HG02759 (cell line): ENCODE data around the gene EVI5.
"Not testable (repeated sequence)": the region's sequence is repeated elsewhere in the genome, so short reads cannot be mapped to it uniquely, and the experiment has no call there.

Experiments
- ATAC-seq: cut with Tn5 transposase; IDR thresholded peaks from one replicate; pipeline ENCODE4 v1.9.1; 2021; ENCODE audit warnings: mild to moderate bottlenecking, moderate library complexity; ENCODE audit not compliant: unreplicated experiment

The EVI5 gene

DNA sequence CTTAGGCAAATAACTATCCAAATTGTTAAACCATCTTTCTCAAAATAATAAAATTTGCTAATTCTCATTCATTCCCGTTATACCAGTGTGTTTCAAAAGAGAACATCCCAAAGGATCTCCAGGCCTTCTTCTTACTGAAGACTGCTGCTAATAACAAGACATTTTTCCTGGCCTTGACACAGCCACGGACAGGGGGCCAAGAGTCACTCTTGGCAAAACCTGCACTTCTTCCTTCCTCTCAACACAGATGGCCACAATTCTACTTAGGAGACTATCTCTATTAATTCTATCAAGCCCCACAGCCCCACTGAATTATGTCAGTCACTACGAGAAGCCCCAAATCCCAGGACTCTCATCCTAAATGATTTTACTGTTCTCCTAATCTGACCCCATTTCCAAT is 86.0 kb downstream of the EVI5 start:
- no peak for ATAC-seq

GRCh38 chr1:92695104-92695503 is 89.8 kb downstream of the EVI5 start:
- ATAC-seq: no peak

DNA sequence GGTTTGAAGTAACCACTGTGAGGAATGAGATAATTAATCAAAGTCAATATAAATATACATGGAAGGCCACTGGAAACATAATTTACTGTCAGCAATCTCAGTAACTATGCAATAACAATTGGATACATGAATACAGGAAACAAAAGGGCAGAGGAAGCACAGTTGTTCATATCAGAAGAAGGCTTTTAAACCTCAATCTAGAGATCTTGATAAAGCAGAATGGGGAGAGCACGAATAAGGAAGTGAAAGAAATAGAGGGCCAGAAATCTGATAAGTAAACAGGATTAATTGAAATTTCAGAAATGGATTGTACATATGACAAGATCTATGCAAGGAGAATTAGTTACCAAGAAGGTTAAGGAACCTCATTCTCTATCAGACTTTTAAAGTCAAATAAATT is 93.0 kb downstream of the EVI5 start:
- no peak for ATAC-seq

DNA sequence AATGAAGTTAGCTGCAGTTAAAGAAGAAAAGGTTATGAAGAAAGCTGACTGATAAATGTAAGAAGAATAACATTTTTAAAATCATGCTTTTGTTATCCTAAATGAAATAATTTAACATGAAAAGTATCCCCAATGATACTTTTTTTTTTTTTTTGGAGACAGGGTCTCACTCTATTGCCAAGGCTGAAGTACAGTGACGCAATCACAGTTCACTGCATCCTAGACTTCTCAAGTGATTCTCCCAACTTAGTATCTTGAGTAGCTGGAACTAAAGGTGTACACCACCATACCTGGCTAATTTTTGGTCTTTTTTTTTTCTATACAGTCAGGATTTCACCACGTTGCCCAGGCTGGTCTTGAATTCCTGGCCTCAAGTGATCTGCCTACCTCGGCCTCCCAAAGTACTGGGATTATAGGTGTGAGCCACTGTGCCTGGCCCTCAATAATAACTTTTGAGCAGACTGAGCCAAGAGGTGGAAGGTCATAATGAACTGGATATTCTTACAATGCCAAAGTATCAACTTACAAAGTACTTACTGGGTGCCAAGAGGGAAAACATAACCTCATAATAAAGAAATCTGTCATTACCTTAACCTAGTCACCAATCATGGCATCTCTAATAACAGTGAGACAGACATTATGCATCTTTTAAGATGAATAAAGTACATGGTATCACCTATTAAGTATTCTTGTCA is 94.5 kb downstream of the EVI5 start:
- ATAC-seq: no peak

GRCh38 chr1:92679980-92680379 is 104.9 kb downstream of the EVI5 start:
- ATAC-seq: no peak

DNA sequence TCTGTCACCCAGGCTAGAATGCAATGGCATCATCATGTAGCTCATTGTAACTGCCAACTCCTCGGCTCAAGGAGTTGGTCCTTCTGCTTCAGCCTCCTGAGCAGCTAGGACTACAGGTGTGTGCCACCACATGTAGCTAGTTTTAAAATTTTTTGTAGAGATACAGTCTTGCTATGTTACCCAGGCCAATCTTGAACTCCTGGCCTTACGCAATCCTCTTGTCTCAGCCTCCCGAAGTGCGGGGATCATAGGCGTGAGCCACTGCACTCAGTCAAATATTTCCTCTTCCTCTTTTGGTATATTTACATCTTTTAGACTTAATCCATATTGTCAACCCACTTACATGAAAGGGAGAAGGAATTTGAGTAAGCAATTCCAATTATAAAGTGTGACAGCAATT is 121.1 kb downstream of the EVI5 start:
- ATAC-seq: no peak

GRCh38 chr1:92662048-92662447 is 122.9 kb downstream of the EVI5 start:
- no peak for ATAC-seq

DNA sequence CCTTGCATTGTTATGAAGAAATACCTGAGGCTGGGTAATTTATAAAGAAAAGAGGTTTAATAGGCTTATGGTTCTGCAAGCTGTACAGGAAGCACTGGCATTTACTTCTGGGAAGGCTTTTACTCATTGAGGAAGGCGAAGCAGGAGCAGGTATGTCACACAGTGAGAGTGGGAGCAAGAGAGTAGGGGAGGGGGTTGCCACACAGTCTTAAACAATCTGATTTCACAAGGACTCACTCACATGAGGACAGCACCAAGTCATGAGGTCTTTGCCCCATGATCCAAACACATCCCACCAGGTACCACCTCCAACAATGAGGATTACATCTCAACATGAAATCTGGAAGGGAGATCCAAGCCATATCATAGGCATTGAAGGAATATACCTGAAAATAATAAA is 127.2 kb downstream of the EVI5 start:
- no peak for ATAC-seq

DNA sequence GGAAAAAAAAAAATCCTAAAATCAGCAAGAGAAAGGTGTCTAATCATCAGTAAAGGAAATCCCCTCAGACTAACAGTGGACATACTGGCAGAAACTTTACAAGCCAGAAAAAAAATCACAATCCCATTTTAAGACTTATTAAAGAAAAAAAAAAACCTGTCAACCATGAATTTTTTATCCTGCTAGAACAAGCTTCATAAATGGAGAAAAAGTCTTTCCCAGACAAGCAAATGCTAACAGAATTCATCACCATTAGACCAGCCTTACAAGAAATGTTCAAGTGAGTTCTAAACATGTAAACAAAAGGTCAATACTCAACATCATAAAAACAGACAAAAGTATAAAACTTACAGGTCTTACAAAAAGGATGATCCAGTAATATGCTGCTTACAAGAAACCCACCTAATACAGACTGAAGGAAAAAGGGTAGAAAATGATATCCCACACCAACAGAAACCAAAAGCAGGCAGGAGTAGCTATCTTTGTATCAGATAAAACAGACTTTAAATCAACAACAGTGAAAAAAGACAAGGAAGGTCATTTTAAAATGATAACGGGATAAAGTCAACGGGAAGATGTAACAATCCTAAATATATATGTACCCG is 129.6 kb downstream of the EVI5 start:
- ATAC-seq: no peak

DNA sequence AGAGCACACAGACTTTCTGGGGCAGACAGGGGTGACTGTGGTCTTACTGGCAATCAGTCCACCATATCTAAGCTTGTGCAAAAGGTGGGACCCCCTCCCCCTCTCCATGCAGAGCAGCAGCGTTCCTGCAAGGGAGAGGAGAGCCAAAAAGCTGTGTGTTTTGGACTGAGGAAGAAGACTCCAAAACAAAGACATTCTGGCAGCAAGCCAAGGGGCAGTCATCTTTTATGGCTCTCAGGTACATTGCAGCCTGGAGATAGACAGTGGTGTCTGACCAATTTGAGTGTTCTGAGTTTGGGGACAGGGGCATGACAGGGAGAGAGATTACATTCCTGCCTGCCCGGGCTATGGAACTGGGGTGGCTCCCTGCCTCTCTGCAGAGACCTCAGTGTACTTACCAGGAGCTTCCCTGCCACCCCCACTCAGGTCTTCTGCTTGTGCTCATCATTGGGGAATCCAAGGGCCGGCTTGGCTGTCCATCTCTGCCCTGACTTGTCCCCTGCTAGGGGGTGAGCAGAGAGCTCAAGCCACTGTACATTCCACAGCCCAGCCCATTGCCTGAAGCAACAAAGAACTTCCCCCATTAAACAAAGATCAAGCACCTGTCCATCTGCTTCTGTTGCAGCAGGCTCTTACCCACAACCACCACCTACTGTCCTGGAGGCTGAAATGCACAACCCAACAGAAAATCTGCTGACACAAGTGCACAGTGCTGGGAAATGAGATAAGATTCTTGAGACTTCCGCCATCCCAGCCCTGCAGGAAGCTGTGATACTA is 131.1 kb downstream of the EVI5 start:
- no peak for ATAC-seq

DNA sequence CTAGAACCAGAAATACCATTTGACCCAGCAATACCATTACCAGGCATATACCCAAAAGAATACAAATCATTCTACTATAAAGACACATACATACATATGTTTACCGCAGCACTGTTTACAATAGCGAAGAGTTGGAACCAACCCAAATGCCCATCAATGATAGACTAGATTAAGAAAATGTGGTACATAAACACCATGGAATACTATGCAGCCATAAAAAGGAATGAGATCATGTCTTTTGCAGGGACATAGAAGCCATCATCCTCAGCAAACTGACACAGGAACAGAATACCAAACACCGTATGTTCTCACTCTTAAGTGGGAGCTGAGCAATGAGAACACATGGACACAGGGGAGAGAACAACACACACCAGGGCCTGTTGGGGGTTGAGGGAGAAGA is 144.2 kb downstream of the EVI5 start:
- ATAC-seq: not testable (repeated sequence)

- no peak for ATAC-seq
Observed at GRCh38 chr1:92638498-92638897, 146.4 kb downstream of the EVI5 start.

- ATAC-seq: not testable (repeated sequence)
Observed at GRCh38 chr1:92635203-92635602, 149.7 kb downstream of the EVI5 start.

DNA sequence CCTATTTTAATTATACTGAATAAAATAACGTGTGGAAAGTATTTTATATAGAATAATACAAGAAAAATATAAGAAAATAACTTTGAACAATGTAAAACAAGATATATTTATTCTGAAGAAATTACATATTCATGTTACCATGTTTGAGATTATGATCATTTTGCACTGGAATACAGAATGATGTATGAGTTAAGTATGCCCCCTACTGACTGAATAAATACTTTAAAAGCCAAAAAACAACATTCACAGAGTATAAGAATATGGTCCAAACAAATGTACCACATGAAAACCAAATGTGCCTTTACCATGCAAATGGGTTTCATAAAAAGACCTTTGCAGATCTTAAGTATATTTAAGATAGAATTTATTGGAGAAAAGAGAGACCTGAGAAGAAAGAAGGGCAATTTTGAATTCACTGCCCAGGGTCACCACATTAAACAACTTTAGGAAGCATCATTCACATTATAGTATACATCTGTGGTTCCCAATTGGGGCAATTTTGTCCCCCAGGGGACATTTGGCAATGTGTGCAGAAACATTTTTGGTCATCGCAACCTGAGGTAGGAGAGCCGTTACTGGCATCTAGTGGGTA is 161.6 kb downstream of the EVI5 start:
- ATAC-seq: no peak

GRCh38 chr1:92619466-92620189 is 165.3 kb downstream of the EVI5 start:
- ATAC-seq: no peak

DNA sequence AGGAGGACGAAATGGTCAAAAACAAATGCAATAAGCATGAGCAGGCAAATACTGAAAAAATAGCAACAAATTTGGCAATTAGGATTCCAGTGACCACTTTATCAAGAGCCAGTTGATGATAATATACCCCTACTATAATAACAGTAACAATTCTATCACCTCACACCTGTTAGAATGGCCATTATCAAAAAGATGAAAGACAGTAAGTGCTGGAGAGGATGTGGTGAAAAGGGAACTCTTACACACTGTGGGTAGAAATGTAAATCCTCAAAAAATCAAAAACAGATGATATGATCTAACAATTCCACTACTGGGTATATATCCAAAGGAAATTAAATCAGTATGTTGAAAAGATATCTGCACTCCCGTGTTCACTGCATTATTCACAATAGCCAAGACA is 183.9 kb downstream of the EVI5 start:
- no peak for ATAC-seq

DNA sequence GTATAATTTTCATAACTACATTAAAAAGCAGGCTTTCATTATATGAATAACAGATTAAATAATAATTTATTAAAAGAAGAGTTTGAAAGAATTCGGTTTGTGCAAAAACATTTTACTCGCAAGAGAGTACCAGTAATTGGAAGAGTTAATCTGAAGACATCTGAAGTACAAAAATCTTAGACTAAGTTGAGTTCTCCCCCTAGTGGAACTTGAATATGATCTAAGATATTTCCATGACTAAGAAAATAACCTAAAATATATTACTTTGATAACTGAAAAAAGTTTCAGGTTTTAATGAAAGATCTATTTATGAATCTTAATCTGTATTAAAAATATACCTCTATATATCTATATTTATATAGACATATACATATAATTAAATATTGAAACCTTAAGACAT is 185.7 kb downstream of the EVI5 start:
- no peak for ATAC-seq

DNA sequence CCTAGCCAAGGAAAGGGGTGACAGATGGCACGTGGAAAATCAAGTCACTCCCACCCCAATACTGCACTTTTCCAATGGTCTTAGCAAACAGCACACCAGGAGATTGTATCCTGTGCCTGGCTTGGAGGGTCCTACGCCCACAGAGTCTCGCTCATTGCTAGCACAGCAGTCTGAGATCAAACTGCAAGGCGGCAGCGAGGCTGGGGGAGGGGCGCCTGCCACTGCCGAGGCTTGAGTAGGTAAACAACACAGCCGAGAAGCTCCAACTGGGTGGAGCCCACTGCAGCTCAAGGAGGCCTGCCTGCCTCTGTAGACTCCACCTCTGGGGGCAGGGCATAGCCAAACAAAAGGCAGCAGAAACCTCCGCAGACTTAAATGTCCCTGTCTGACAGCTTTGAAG is 195.5 kb downstream of the EVI5 start:
- ATAC-seq: not testable (repeated sequence)

- peak; percentile 54 for ATAC-seq
Observed at GRCh38 chr1:92587445-92587844, 197.5 kb downstream of the EVI5 start.

GRCh38 chr1:92585831-92586230 is 199.1 kb downstream of the EVI5 start:
- no peak for ATAC-seq

- ATAC-seq: not testable (repeated sequence)
Observed at GRCh38 chr1:92584810-92585209, 200.1 kb downstream of the EVI5 start.
